GOT3 (cell line): ENCODE results near the gene C11orf71.

Experiments used
- DNase-seq: peaks from one replicate; lab custom pipeline; 2025; ENCODE audit warnings: mixed read lengths; lab: John Stamatoyannopoulos, UW

Gene C11orf71

DNA sequence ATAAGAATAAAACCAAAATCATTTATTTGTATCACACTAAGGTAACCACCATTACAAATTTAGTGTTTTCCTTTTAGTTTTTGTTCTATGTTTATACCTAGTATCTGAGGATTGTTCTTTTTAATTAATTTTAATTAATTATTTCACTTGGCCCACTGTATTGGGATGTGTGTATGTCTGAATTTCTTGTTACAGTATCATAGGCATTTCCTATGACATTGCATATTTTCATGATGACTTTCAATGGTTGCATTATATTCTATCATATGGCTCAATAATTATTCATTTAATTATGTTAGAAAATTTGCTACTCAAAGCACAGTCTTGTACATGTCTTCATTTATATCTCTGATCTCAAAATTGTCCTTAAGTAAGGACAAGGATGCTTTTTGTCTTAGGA, 41.0 kb downstream of the C11orf71 start:
- DNase-seq = no peak

DNA sequence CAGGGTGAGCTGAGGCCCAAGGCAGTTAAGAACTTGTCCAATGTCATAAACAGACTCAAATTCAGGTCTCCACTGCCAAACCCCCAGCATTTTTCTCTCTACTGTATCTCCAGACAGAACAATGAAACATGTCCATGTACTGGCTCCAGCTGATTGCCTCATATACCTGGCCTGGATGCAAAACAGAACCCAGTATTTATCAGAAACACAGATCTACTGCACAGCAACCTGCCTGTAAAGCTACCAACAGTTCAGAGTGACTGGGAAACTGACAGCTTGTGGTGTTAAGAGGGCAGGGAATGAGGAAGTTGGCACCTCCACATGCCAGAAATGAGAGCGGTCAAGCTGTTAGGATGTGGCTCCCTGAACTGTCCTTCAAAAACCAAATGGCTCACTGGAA, 41.6 kb downstream of the C11orf71 start:
- DNase-seq = no peak

GRCh38 chr11:114354076-114354475, 46.2 kb downstream of the C11orf71 start:
- DNase-seq = peak; percentile 2

GRCh38 chr11:114353443-114353842, 46.9 kb downstream of the C11orf71 start:
- DNase-seq = no peak

GRCh38 chr11:114350022-114350421, 50.3 kb downstream of the C11orf71 start:
- no peak for DNase-seq
